ENCODE data around the gene QKI.

- no peak for TF ChIP-seq EZH2 (IDR thresholded peaks at IDR 0.05; ENCODE audit: low read depth)
- no peak for TF ChIP-seq CTCF (conservative IDR thresholded peaks at IDR 0.05)
Observed at GRCh38 chr6:163625265-163625664, 210.7 kb downstream of the QKI start.

Measured in PC-9 (cell line).